ENCODE results near the gene SPATA24.

The SPATA24 gene

DNA sequence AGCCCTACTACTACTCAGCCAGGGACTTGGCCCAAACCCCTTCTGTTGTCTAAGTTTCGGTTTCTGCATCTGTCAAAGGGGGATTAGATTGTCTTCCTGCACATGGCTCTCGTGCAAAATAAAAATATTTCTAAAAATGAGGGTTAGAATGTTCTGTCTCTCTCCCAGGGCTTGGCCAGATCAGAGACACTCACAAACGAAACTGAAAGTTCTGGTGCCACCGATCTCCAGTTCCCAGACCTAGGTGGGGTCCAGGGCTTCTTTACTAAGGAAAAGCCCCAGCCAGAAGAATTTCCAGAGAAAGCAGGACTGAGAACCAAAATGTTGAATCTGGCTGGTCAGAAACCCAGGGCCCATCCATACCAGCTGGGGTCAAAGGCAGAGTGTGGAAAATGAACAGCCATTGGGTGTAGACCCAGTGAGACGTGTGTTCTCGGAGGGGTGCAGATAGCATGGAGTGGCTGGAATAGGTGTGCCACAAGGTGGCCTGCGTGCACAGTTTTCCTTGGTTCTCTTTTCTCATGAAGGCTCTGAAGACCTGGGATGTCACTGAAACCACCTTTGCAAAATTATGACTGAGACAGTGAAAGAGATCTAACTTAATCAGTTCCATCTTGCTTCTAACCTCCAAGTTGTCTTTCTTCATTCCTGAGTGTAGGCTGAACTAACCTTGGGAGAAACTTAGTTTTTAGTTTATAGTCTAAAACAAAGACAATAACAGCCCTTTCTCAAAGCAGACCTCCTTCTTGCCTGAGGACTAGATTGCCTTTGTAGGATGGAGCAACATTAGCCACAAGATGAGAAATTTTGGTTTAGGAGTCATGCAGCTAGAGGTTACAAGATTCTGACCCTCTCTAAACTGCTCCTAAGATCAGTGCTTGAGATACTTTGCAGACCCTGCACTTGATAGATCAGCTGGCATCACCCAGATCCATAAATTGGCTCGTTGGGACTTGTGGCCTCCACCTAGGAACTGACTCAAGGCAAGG lies 18.5 kb downstream of the SPATA24 start:
- peak overlapping the region; percentile 90 for H3K4me3 ChIP-seq (ENCODE audit: low read depth, low read length, poor library complexity, severe bottlenecking)
- H4K20me1 ChIP-seq (ENCODE audit: insufficient read depth, low read length), result no peaks in the 10 kb centered on the region
- H3K9me3 ChIP-seq (ENCODE audit: low read length), result no peaks in the 10 kb centered on the region
- no peaks in the 10 kb centered on the region for H3K9me2 ChIP-seq (ENCODE audit: low read depth, low read length)
- peak overlapping the region; percentile 98 for H3K27ac ChIP-seq (ENCODE audit: low read depth, low read length, poor library complexity, severe bottlenecking)
- H3K9ac ChIP-seq (ENCODE audit: low read length), result peak overlapping the region; percentile 46; the same call in 1 of the 2 replicates
- peaks cover 70% of the 10 kb centered on the region for H3K4me1 ChIP-seq (ENCODE audit: insufficient read depth, low read length, severe bottlenecking)
- H3F3A ChIP-seq (ENCODE audit: insufficient read depth, low read length), result no peaks in the 10 kb centered on the region; the same call in 1 of the 2 replicates
- H3K27me3 ChIP-seq (ENCODE audit: insufficient read depth, low read length), result no peaks in the 10 kb centered on the region
- H3K36me3 ChIP-seq (ENCODE audit: insufficient read depth, low read length), result peaks cover 34% of the 10 kb centered on the region
- no peak overlapping the region for H2AFZ ChIP-seq (ENCODE audit: low read length)
- no peak for TF ChIP-seq EZH2 (IDR thresholded peaks at IDR 0.05; ENCODE audit: borderline replicate concordance, low read length)
- TF ChIP-seq, protein P1, sequence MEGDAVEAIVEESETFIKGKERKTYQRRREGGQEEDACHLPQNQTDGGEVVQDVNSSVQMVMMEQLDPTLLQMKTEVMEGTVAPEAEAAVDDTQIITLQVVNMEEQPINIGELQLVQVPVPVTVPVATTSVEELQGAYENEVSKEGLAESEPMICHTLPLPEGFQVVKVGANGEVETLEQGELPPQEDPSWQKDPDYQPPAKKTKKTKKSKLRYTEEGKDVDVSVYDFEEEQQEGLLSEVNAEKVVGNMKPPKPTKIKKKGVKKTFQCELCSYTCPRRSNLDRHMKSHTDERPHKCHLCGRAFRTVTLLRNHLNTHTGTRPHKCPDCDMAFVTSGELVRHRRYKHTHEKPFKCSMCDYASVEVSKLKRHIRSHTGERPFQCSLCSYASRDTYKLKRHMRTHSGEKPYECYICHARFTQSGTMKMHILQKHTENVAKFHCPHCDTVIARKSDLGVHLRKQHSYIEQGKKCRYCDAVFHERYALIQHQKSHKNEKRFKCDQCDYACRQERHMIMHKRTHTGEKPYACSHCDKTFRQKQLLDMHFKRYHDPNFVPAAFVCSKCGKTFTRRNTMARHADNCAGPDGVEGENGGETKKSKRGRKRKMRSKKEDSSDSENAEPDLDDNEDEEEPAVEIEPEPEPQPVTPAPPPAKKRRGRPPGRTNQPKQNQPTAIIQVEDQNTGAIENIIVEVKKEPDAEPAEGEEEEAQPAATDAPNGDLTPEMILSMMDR (IDR thresholded peaks at IDR 0.05; ENCODE audit: low read length), result no peak
- peak overlapping the region; percentile 88 for H3K4me2 ChIP-seq (ENCODE audit: low read length)
- H3K79me2 ChIP-seq (ENCODE audit: insufficient read depth, low read length), result no peaks in the 10 kb centered on the region

DNA sequence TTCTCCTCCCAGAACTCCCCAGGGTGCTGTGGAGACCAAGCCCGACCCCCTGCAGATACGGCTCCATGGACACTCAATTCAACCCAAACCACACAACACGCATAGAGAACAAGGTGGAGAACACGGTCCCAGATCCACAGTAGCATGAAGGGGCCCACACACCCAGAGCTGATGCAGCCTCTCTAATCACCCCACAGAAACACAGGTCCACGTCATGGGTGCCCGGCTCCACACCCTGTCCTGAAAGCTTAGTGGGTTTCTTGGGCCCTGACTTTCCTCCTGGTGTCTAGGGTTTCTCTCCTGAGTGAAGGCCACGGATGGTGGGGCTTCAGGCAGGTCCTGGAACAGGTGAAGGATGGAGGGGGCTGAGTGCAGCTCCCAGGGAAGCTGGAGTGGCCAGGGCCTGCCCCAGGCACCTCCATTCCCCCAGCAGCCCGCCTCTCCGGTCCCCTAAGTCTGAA lies 19.3 kb downstream of the SPATA24 start:
- Histone ChIP-seq H3K79me2 (ENCODE audit: insufficient read depth, low read length) (no peaks in the 10 kb centered on the region), H3K4me1 (ENCODE audit: insufficient read depth, low read length, severe bottlenecking) (peaks cover 63% of the 10 kb centered on the region), H3F3A (ENCODE audit: insufficient read depth, low read length) (no peaks in the 10 kb centered on the region; the same call in 1 of the 2 replicates), H3K27me3 (ENCODE audit: insufficient read depth, low read length) (no peaks in the 10 kb centered on the region), H4K20me1 (ENCODE audit: insufficient read depth, low read length) (no peaks in the 10 kb centered on the region), H3K27ac (ENCODE audit: low read depth, low read length, poor library complexity, severe bottlenecking) (peak overlapping the region; percentile 98), H3K9me2 (ENCODE audit: low read depth, low read length) (no peaks in the 10 kb centered on the region), H3K9ac (ENCODE audit: low read length) (peak overlapping the region; percentile 46; the same call in 1 of the 2 replicates), H3K4me2 (ENCODE audit: low read length) (peak overlapping the region; percentile 88), H3K4me3 (ENCODE audit: low read depth, low read length, poor library complexity, severe bottlenecking) (peak overlapping the region; percentile 11), H2AFZ (ENCODE audit: low read length) (no peak overlapping the region), H3K9me3 (ENCODE audit: low read length) (no peaks in the 10 kb centered on the region), H3K36me3 (ENCODE audit: insufficient read depth, low read length) (peaks cover 34% of the 10 kb centered on the region)
- no peak for TF ChIP-seq EZH2 (IDR thresholded peaks at IDR 0.05; ENCODE audit: borderline replicate concordance, low read length)
- TF ChIP-seq, protein P1 (IDR thresholded peaks at IDR 0.05; ENCODE audit: low read length), result no peak

DNA sequence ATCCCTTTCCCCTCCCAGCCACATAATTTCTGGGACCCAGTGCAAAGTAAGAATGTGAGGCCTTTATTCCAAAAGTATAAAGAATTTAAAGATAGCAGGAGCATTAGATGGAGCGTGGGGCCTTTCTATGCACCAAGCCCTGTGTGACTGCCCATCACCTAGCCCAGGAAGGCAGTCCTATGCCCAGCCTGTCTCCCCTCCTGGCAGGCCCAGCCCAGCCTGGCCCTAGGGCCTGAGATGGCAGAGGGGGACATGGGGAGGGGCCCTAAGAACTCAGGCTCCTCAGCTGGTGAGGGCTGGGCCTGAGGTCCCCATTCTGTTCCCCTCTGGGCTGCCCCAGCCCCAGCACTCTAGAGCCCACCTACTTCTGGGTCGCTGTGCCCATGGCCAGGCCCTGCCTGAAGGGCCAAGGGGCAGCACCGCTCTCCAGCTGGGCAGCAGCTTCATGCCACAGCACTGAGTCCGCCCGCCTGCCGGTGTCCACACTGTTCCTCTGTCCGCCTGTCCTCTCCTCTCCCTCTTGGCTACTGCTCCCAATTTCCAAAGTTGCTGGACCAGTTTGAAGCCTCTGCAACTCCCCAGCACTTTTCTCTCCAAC lies 19.8 kb downstream of the SPATA24 start:
- TF ChIP-seq EZH2 (IDR thresholded peaks at IDR 0.05; ENCODE audit: borderline replicate concordance, low read length), result no peak
- TF ChIP-seq, protein P1 (IDR thresholded peaks at IDR 0.05; ENCODE audit: low read length), result no peak
- no peaks in the 10 kb centered on the region for H3K9me3 ChIP-seq (ENCODE audit: low read length)
- peak overlapping the region; percentile 46; the same call in 1 of the 2 replicates for H3K9ac ChIP-seq (ENCODE audit: low read length)
- no peaks in the 10 kb centered on the region for H3K27me3 ChIP-seq (ENCODE audit: insufficient read depth, low read length)
- H3K9me2 ChIP-seq (ENCODE audit: low read depth, low read length), result no peaks in the 10 kb centered on the region
- H3K36me3 ChIP-seq (ENCODE audit: insufficient read depth, low read length), result peaks cover 29% of the 10 kb centered on the region
- no peaks in the 10 kb centered on the region for H4K20me1 ChIP-seq (ENCODE audit: insufficient read depth, low read length)
- no peaks in the 10 kb centered on the region for H3K79me2 ChIP-seq (ENCODE audit: insufficient read depth, low read length)
- H3K4me2 ChIP-seq (ENCODE audit: low read length), result no peak overlapping the region
- H3F3A ChIP-seq (ENCODE audit: insufficient read depth, low read length), result no peaks in the 10 kb centered on the region; the same call in 1 of the 2 replicates
- H3K4me3 ChIP-seq (ENCODE audit: low read depth, low read length, poor library complexity, severe bottlenecking), result no peak overlapping the region
- H3K4me1 ChIP-seq (ENCODE audit: insufficient read depth, low read length, severe bottlenecking), result peaks cover 58% of the 10 kb centered on the region
- no peak overlapping the region for H2AFZ ChIP-seq (ENCODE audit: low read length)
- peak overlapping the region; percentile 98 for H3K27ac ChIP-seq (ENCODE audit: low read depth, low read length, poor library complexity, severe bottlenecking)
